ENCODE results near the gene NWD2.

The NWD2 gene

DNA sequence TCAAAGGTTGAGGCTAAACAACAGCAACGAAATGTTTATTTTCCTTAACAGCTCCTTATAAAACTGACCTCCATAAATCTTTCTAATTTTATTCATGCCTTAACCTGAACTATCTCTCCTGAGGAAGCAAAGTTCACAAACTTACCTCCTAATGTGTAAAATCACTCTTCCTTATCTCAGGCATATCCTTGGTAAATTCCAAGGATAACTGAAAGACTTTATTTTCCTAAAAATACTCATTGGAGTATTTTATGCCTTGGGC, 197.4 kb downstream of the NWD2 start:
- ATAC-seq (replicated peaks) (no peak), DNase-seq (no peak)
- Mint-ChIP-seq H3K9me3 (no peaks in the 10 kb centered on the region), H3K4me3 (no peak overlapping the region), H3K27me3 (peaks cover 35 to 47% of the 10 kb centered on the region in 2 donors), H3K4me1 (ENCODE audit: low read depth in 2 of 2) (no peaks in the 10 kb centered on the region), H3K27ac (no peak overlapping the region), H3K36me3 (ENCODE audit: insufficient read depth) (no peaks in the 10 kb centered on the region)

DNA sequence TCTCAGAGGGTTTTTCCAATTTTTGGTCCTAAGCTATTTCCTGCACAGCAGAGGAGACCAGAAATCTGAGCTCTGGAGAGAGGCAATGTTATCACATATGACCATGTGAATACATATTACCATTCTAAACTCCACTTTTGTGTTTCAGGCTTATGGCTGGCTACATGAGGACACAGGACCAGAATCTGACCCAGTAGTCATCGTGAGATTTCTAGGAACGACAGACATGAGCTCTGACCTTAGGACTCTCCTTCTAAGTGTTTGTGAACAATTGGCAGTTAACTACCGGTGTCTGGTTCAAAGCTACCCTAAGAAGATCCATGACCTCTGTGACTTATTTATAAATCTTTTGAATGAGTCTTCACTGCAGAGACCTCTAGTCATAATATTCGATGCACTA, 198.6 kb downstream of the NWD2 start:
- Mint-ChIP-seq H3K27me3 (peaks cover 31 to 56% of the 10 kb centered on the region in 2 donors), H3K4me3 (no peak overlapping the region)
- ATAC-seq (replicated peaks), result no peak

DNA sequence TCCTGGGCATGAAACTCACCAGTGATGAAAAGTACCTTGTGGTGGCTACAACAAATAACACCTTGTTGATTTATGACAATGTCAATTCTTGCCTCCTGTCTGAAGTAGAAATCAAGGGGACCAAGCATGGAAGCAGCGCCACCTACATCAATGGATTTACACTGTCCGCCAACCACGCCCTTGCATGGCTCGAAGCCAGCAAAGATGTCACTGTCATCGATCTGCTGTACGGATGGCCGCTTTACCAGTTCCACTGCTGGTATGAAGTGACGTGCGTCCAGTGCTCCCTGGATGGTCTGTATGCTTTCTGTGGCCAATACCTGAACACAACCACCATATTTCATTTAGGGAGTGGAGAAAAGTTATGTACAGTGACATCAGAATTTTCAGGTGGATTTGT, 200.5 kb downstream of the NWD2 start:
- Mint-ChIP-seq H3K36me3 (ENCODE audit: insufficient read depth) (no peaks in the 10 kb centered on the region), H3K27me3 (peaks cover 32 to 66% of the 10 kb centered on the region in 2 donors), H3K27ac (no peak overlapping the region), H3K4me3 (no peak overlapping the region), H3K4me1 (ENCODE audit: low read depth in 2 of 2) (no peaks in the 10 kb centered on the region), H3K9me3 (no peaks in the 10 kb centered on the region)
- DNase-seq, result no peak
- ATAC-seq (replicated peaks), result no peak

More for the DNA sequence above, 198.6 kb downstream of the NWD2 start:
- no peaks in the 10 kb centered on the region for H3K4me1 Mint-ChIP-seq (ENCODE audit: low read depth in 2 of 2)
- H3K36me3 Mint-ChIP-seq (ENCODE audit: insufficient read depth), result no peaks in the 10 kb centered on the region
- H3K27ac Mint-ChIP-seq, result no peak overlapping the region
- no peak for DNase-seq
- H3K9me3 Mint-ChIP-seq, result no peaks in the 10 kb centered on the region

DNA sequence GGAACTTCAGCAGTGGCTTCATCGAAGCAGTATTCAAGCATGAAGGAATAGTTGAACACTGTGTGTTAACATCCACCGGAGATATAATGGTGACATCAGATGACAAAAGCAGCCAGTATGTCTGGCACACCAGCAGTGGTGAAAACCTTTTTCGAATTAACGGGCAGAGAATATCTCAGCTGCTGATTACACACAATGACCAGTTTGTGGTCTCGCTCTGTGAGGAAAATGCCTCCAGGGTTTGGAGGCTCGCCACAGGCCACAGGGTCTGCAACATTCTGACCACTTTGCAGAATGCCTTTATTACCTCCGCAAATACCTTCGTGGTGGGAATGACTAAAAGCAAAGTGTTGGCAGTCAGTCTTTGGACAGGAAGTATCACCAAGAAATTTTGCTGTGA, 201.5 kb downstream of the NWD2 start:
- no peak for ATAC-seq (replicated peaks)
- DNase-seq, result no peak
- Mint-ChIP-seq H3K27ac (no peak overlapping the region), H3K27me3 (peaks cover 33 to 68% of the 10 kb centered on the region in 2 donors), H3K4me3 (no peak overlapping the region), H3K36me3 (ENCODE audit: insufficient read depth) (no peaks in the 10 kb centered on the region), H3K4me1 (ENCODE audit: low read depth in 2 of 2) (no peaks in the 10 kb centered on the region), H3K9me3 (no peaks in the 10 kb centered on the region)

DNA sequence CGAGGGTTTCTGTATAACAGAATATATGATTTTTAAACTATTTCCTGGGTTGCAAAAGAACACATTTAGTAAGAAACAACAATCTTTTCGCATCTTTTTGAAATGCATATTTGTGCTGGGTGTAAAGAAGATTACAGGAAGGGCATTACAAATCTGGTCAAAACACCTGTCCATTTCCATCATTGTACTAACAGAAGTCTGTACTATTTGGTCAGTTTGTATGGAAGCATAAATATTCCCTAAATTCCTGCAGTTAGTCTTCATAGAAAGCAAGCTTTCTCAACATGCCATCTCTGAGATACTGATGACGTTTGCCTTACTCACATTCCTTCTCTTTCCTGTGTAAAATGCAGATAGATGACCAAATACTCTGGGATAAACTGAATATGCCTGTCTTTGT, 203.3 kb downstream of the NWD2 start:
- H3K9me3 Mint-ChIP-seq, result no peaks in the 10 kb centered on the region
- H3K36me3 Mint-ChIP-seq (ENCODE audit: insufficient read depth), result no peaks in the 10 kb centered on the region
- peaks cover 41 to 82% of the 10 kb centered on the region in 2 donors for H3K27me3 Mint-ChIP-seq
- H3K27ac Mint-ChIP-seq, result no peak overlapping the region
- ATAC-seq (replicated peaks) (no peak), DNase-seq (no peak)
- H3K4me1 Mint-ChIP-seq (ENCODE audit: low read depth in 2 of 2), result no peaks in the 10 kb centered on the region
- no peak overlapping the region for H3K4me3 Mint-ChIP-seq

DNA sequence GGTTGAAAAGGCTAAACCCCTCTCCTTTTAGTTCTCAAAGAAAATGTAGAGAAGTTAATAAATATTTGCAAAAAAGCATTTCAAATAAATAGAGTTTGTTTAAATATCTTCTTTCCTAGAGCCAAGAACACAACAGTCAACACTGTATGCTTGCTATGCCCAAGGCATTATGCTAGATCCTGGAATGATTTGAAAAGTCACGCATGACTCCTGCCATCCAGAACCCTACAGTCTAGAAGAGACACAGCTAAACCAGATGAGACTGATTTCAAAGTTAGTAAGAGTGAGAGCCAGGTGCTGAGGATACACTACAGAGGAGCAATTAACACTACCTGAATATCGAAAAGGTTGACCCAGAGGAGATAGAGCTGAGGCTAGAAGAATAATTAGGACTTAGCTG, 205.8 kb downstream of the NWD2 start:
- ATAC-seq (replicated peaks) (no peak), DNase-seq (no peak)
- Mint-ChIP-seq H3K27ac (no peak overlapping the region), H3K4me3 (no peak overlapping the region), H3K4me1 (ENCODE audit: low read depth in 2 of 2) (no peaks in the 10 kb centered on the region), H3K27me3 (peaks cover 48 to 87% of the 10 kb centered on the region in 2 donors), H3K36me3 (ENCODE audit: insufficient read depth) (no peaks in the 10 kb centered on the region), H3K9me3 (no peaks in the 10 kb centered on the region)

DNA sequence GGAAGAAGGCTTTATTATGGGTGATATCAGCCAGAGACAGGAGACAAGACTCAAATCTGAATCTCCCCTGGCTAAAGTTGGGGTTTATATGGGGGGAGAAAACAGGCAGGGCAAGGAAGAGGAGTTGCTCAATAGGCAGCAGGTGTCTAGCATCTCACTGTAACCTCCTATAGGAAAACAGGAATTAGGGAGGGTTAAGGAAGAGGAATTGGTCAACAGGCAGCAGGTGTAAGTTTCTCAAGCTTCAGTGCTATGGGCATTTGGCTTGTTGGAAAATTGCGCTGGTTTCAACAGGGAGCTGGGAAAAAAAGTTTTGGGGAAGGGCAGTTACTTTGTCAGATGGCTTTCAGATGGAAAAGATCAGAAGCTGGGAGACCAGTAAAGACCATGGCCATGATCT, 206.4 kb downstream of the NWD2 start:
- peaks cover 49 to 87% of the 10 kb centered on the region in 2 donors for H3K27me3 Mint-ChIP-seq
- DNase-seq, result no peak
- no peak overlapping the region for H3K27ac Mint-ChIP-seq
- H3K36me3 Mint-ChIP-seq (ENCODE audit: insufficient read depth), result no peaks in the 10 kb centered on the region
- H3K4me1 Mint-ChIP-seq (ENCODE audit: low read depth in 2 of 2), result no peaks in the 10 kb centered on the region
- ATAC-seq (replicated peaks), result no peak
- no peaks in the 10 kb centered on the region for H3K9me3 Mint-ChIP-seq
- no peak overlapping the region for H3K4me3 Mint-ChIP-seq

DNA sequence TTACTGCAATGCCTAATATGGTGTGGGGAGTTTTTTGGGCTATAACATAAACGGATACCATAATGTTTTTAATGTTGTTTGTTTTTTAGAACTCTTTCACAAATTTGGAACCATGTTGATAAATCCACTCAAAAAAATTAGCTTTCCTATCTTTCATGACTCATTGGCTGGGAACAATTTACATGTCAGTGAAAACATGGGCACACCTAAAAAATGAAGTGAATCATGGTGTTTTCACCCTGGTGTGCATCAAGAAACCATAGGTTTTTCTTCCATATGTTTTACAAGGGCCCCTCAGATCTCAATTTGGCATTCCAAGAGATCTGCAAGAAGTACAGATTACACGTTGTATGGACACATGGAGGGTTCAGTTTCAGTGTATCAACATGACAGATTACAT, 207.1 kb downstream of the NWD2 start:
- Mint-ChIP-seq H3K27me3 (peaks cover 57 to 87% of the 10 kb centered on the region in 2 donors), H3K9me3 (no peaks in the 10 kb centered on the region), H3K4me1 (ENCODE audit: low read depth in 2 of 2) (no peaks in the 10 kb centered on the region), H3K4me3 (no peak overlapping the region), H3K36me3 (ENCODE audit: insufficient read depth) (no peaks in the 10 kb centered on the region), H3K27ac (no peak overlapping the region)
- ATAC-seq (replicated peaks), result no peak
- DNase-seq, result no peak

DNA sequence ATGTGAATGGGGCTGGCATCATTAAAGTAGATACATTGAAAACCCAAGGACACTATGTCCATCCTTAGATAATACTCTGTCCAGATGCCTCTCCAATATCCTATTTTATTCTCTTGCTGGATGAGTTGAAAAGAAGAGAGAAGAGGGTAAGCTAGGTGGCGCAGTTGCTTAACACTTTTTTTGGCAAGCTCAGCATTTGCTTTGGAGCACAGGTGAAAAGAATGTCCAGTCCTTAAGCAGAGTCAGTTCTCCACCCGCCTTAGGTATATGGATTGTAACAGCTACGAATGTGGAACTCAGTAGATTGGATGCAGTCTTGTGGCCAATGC, 208.4 kb downstream of the NWD2 start:
- Mint-ChIP-seq H3K36me3 (ENCODE audit: insufficient read depth) (no peaks in the 10 kb centered on the region), H3K4me1 (ENCODE audit: low read depth in 2 of 2) (no peaks in the 10 kb centered on the region), H3K27me3 (peaks cover 69 to 79% of the 10 kb centered on the region in 2 donors), H3K4me3 (peak overlapping the region; percentile 35 to 39), H3K9me3 (no peaks in the 10 kb centered on the region), H3K27ac (no peak overlapping the region)
- ATAC-seq (replicated peaks), result no peak
- no peak for DNase-seq

DNA sequence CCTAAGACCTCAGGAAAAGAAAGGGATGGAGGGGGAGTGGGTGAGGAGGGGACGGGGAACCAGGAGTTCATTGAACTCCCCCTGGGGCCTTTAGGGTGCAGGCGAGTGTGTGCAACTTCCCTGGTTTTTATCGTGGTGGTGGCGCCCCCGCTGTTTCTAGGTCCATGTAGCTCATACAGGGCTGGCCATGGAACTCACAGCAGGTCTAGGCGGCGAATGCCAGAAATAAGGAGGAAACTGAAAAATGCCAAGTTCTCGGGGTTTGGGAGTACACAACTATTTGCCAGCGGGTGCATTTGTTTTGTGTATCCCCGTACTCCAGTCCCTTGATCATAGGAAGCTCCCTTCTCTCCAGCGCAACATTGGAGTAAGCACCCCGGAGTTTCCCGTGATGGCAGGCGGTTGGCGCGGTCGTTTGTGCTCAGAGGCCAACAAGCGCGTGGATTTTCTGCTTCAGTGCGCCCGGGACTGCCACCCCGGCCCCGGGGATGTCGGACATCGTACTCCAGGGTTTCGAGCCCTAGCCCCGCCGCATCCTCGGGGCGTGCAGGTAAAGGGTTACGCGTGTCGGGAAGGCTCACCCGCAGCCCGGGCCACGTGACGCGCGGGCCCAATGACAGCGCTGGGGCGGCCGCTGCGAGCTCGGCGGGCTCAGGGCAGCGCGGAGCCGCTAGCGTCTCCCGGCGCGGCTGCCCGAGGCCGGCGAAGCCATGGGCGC, 208.9 kb downstream of the NWD2 start:
- Mint-ChIP-seq H3K4me3 (peak overlapping the region; percentile 35 to 39), H3K9me3 (no peaks in the 10 kb centered on the region), H3K36me3 (ENCODE audit: insufficient read depth) (no peaks in the 10 kb centered on the region), H3K27me3 (peaks cover 71 to 75% of the 10 kb centered on the region in 2 donors), H3K27ac (no peak overlapping the region), H3K4me1 (ENCODE audit: low read depth in 2 of 2) (no peaks in the 10 kb centered on the region)
- ATAC-seq (replicated peaks), result peak; percentile 48
- no peak for DNase-seq

DNA sequence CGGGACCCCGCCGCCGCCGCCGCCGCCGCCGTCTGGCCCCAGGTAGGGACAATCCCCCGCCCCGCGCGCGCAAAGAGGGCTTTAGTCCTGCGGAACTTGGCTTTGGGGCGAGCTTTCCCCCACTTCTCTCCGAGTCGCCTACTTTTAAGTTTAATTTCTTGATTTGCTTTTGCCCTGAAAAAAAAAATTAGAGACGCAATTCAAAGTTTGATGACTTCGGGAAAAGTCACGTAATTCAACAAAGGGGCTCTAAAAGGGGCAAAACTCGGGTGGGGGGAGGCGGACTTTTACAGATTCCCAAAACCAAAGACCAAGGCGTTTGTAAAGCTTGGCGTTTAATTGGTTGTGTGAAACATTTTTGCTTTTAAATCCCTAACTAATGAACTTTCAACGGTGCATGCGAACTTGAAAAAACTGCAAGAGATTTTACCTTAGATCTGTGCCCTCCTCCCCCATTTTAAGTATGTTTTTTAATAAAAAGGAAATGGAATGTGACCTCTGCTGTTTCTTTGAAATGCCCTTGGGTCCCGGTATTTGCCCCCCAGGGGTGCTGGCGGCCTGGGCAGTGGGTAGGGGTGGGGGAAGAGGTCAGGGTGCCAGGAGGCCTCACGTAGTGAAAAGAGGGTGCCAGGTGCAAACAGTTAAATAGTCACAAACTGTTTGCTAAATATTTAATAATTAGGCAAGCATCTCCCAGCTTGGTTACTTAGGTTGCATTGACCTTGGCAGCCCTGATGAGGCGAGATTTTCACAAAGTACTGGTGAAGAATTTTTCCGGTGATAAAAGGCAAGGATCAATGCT, 209.7 kb downstream of the NWD2 start:
- Mint-ChIP-seq H3K9me3 (no peaks in the 10 kb centered on the region), H3K27me3 (peaks cover 70 to 78% of the 10 kb centered on the region in 2 donors), H3K4me1 (ENCODE audit: low read depth in 2 of 2) (no peaks in the 10 kb centered on the region), H3K27ac (no peak overlapping the region), H3K4me3 (peak overlapping the region; percentile 35 to 44), H3K36me3 (ENCODE audit: insufficient read depth) (no peaks in the 10 kb centered on the region)
- DNase-seq (no peak), ATAC-seq (replicated peaks) (no peak)

DNA sequence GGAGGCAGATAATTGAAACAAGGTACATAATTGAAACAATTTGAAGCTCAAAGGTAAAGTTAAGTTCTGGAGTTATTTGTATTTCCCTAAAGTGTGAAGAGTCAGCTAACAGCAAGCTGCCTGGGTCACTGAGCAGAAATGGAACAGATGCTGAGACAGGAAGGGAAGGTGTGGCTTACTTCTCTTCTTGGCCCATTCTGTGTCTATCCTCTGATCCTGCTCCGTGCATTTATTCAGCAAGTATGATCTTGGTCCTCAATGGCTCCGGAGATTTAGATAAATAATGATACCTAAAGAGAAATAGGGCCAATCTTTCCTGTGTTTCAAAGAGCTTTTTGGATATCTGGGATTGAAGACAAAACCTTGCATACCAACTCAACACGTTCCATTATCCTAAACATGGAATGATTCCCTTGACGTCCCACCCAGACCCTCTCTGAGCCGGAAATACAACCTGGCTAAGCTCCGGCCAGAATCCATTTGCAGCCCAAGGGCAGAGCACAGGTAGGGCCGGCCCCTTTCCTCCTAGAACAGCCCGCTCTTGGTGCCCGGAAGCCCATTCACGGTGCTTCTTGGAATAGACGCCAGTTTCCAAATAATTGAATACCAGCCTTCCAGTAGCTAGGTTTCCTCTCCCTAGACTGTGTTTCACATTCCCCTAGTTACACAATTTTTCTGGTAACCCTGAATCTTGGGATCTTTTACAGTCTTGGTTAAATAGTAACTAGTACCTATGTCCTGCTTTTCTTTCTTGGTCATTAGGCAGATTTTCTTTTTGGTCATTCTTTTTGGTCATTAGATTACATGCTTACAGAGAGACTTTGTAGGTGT, 211.0 kb downstream of the NWD2 start:
- Mint-ChIP-seq H3K36me3 (ENCODE audit: insufficient read depth) (no peaks in the 10 kb centered on the region), H3K27me3 (peaks cover 68 to 77% of the 10 kb centered on the region in 2 donors), H3K4me1 (ENCODE audit: low read depth in 2 of 2) (no peaks in the 10 kb centered on the region), H3K4me3 (no peak overlapping the region), H3K9me3 (peaks cover 0 to 2% of the 10 kb centered on the region in 2 donors), H3K27ac (no peak overlapping the region)
- ATAC-seq (replicated peaks) (no peak), DNase-seq (no peak)

DNA sequence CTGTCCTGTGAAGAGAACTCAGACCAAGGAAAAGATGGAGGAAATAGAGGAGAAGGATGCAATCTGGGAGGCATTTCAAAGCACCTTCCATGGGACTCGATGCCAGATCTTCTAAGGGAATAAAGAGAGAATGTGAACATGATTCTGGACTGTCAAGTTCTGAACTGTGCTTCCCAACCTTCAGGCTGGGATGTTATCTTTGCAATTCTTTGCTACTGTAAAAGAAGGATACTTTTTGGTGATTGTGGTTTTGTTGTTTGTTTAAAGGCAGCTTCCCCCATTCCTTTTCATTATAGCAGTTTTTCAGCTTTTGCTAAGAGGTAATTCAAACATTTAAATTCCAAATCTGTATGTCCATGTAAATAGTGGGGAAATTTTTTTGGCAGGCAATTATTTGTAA, 217.3 kb downstream of the NWD2 start:
- Mint-ChIP-seq H3K9me3 (peaks cover 0 to 2% of the 10 kb centered on the region in 2 donors), H3K4me3 (no peak overlapping the region), H3K36me3 (ENCODE audit: insufficient read depth) (no peaks in the 10 kb centered on the region), H3K27ac (no peak overlapping the region), H3K27me3 (peaks cover 27 to 40% of the 10 kb centered on the region in 2 donors), H3K4me1 (ENCODE audit: low read depth in 2 of 2) (no peaks in the 10 kb centered on the region)
- no peak for ATAC-seq (replicated peaks)
- no peak for DNase-seq
